ENCODE measurements around the gene SLC2A2. TPM values are rescaled to one million over a fixed set of nuclear protein-coding genes. Genes with fewer than 3 reads are reported as not detected.

SLC2A2 gene
- total RNA-seq, 1 donor from 2014 or later, result not detected

DNA sequence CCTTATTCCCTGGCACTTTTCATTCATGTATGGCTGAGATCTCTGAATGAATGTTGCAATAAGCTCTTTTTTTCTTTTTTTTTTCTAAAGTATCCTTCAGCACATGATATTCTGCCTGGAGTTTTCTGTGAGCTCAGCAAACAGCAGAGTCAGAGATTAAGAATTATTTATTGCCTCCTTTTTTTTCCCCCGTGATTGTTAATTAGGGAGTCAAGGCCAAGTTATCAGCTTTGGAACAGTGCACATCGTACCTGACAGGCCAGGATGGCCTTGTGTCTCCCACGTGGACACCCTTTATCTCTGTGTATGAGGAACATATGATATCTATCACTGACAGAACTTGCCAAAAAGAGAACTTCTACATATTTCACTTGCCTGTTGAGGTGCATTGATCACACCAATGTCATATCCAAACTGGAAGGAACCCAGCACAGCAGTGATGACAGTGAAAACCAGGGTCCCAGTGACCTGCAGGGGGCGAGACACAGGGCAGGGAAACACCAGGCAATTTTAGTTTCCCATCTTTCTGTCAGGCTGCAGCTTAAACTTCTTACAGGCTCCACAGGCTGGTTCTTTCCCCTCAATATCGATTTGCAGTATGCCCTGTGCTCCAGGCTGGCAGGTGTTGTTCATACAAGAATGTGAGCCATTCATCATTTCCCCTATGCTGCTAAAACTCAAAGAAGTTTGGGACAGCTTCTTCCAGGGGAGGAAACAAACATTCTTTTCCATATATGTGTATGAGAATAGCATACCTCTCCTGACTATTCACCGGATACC lies 8.2 kb downstream of the SLC2A2 start:
- no peak overlapping the region for H3K4me3 ChIP-seq (ENCODE audit: low read depth, low read length)
- TF ChIP-seq, protein P1, sequence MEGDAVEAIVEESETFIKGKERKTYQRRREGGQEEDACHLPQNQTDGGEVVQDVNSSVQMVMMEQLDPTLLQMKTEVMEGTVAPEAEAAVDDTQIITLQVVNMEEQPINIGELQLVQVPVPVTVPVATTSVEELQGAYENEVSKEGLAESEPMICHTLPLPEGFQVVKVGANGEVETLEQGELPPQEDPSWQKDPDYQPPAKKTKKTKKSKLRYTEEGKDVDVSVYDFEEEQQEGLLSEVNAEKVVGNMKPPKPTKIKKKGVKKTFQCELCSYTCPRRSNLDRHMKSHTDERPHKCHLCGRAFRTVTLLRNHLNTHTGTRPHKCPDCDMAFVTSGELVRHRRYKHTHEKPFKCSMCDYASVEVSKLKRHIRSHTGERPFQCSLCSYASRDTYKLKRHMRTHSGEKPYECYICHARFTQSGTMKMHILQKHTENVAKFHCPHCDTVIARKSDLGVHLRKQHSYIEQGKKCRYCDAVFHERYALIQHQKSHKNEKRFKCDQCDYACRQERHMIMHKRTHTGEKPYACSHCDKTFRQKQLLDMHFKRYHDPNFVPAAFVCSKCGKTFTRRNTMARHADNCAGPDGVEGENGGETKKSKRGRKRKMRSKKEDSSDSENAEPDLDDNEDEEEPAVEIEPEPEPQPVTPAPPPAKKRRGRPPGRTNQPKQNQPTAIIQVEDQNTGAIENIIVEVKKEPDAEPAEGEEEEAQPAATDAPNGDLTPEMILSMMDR (conservative IDR thresholded peaks at IDR 0.05; ENCODE audit: low read depth, low read length), result peak; percentile 60
- DNase-seq (ENCODE audit: low read depth), result no peak

GRCh38 chr3:171013822-171014748 lies 12.4 kb downstream of the SLC2A2 start:
- TF ChIP-seq, protein P1 (conservative IDR thresholded peaks at IDR 0.05; ENCODE audit: low read depth, low read length), result no peak
- no peak overlapping the region for H3K4me3 ChIP-seq (ENCODE audit: low read depth, low read length)
- DNase-seq (ENCODE audit: low read depth), result no peak

- H3K4me3 ChIP-seq (ENCODE audit: low read depth, low read length), result no peak overlapping the region
- TF ChIP-seq, protein P1 (conservative IDR thresholded peaks at IDR 0.05; ENCODE audit: low read depth, low read length), result no peak
- no peak for DNase-seq (ENCODE audit: low read depth)
Observed at GRCh38 chr3:171011873-171012336, 14.6 kb downstream of the SLC2A2 start.

- DNase-seq (ENCODE audit: low read depth), result no peak
- TF ChIP-seq, protein P1 (conservative IDR thresholded peaks at IDR 0.05; ENCODE audit: low read depth, low read length), result no peak
- no peak overlapping the region for H3K4me3 ChIP-seq (ENCODE audit: low read depth, low read length)
Observed at GRCh38 chr3:171011109-171011872, 15.2 kb downstream of the SLC2A2 start.

- no peak overlapping the region for H3K4me3 ChIP-seq (ENCODE audit: low read depth, low read length)
- DNase-seq (ENCODE audit: low read depth), result no peak
- TF ChIP-seq, protein P1 (conservative IDR thresholded peaks at IDR 0.05; ENCODE audit: low read depth, low read length), result no peak
Observed at GRCh38 chr3:171007316-171007715, 19.2 kb downstream of the SLC2A2 start.

- TF ChIP-seq, protein P1 (conservative IDR thresholded peaks at IDR 0.05; ENCODE audit: low read depth, low read length), result no peak
- no peak overlapping the region for H3K4me3 ChIP-seq (ENCODE audit: low read depth, low read length)
- no peak for DNase-seq (ENCODE audit: low read depth)
Observed at GRCh38 chr3:171005648-171006047, 20.9 kb downstream of the SLC2A2 start.
